GM18502 (cell line): Measurements from ENCODE around the gene CISD2.
"Not testable (repeated sequence)": the region's sequence is repeated elsewhere in the genome, so short reads cannot be mapped to it uniquely, and the experiment has no call there.

Source experiments
- ATAC-seq: cut with Tn5 transposase; IDR thresholded peaks from one replicate; pipeline ENCODE4 v1.9.1; 2021; ENCODE audit warnings: mild to moderate bottlenecking; ENCODE audit not compliant: unreplicated experiment, poor library complexity

The CISD2 gene

DNA sequence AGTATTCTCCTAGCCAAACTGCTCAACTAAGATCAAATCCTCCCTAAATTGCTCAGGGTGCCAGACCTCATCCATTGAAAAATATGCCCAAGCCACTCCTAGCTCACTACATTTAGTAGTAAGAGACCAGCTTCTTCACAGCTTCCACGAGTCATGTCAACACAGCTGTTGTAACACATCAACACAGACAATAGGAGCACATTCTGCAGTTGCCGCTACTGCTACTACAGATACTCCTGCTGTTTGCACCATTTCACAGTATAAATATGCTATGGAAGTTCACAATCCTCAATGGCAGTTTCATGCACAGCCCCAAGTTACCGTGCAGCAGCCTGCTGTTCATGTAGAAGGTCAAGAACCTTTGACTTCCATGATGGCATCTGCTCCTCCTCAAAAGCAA is 28.8 kb downstream of the CISD2 start:
- not testable (repeated sequence) for ATAC-seq

DNA sequence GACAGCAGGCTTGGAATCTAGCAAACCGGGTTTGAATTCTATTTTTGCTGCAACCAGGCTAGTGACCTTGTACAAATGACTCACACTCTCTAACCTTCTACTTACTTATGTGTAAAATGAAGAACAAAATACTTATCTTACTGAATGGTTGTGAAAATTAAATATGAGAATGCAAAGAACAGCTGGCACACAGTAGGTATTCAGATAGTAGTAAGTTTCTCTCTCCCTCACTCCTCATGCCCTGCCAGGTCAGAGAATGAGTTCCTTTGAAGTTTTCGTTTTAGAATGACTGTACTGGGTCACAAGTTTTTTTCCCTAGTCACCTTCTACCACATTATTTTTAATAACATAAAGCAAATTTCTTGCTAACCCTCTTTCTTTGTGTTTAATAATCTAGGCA is 33.0 kb downstream of the CISD2 start:
- ATAC-seq, result no peak

DNA sequence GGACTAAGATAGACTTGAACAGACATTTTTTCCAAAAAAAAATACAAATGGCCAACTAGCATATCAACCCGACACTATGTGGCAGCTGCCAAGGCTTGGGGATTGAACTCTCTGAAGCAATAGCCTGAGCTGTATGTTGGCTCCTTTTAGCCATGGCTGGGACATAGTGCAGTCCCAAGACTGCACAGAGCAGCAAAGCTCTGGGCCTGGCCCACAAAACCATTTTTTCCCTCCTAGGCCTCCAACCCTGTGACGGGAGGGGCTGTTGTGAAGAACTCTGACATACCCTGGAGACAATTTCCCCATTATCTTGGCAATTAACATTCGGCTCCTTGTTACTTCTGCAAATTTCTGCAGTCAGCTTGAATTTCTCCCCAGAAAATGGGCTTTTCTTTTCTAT is 50.1 kb downstream of the CISD2 start:
- no peak for ATAC-seq

DNA sequence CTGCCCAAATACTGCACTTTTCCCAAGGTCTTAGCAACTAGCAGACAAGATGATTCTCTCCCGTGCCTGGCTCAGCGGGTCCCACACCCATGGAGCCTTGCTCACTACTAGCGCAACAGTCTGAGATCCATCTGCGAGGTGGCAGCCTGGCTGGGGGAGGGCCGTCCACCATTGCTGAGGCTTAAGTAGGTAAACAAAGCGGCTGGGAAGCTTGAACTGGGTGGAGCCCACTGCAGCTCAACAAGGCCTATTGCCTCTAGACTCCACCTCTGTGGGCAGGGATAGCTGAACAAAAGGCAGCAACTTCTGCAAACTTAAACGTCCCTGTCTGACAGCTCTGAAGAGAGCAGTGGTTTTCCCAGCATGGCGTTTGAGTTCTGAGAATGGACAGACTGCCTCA is 50.9 kb downstream of the CISD2 start:
- not testable (repeated sequence) for ATAC-seq

DNA sequence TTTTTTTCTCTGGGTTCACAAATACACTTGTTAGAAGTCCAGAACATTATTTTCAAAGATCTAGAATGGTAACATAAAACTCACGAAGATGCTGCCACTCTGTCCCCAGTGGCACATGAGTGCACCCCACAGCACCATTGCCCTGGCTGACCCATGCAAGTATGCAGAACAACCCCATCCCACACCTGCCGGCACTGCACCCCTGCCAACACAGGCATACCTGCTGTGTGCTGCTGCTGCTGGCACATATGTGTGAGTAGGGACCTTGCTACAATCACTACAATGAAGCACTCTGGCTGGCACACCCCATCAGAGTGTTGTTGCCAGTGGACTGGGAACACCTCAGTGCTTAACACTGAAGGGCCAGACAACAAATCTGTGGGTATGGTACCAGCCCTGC is 66.9 kb downstream of the CISD2 start:
- ATAC-seq, result no peak

DNA sequence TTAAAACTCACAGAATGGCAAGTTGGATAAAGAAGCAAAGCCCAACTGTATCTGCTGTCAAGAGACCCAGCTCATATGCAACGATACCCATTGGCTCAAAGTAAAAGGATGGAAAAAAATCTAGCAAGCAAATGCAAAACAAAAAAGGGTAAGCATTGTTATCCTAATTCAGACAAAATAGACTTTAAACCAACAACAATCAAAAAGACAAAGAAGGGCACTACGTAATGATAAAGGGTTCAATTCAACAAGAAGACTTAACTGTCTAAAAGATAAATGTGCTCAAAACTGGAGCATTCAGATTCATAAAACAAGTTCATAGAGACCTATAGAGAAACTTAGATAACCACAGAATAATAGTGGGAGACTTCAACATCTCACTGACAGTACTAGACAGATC is 69.3 kb downstream of the CISD2 start:
- ATAC-seq, result not testable (repeated sequence)
